RWPE2 (cell line): ENCODE data around the gene PPFIA4.

Experiments
- ATAC-seq: fragments of 200-7000 bp; cut with Tn5 transposase; 3 replicates; pipeline ENCODE4 v1.9.1; 2021; ENCODE audit warnings: low read depth
- DNase-seq: peaks from one replicate; pipeline ENCODE4 v3.0.0-alpha.2; 2020; ENCODE audit warnings: low spot score
- H3K27ac ChIP-seq: fragments of 450-650 bp; 2 replicates; pipeline ENCODE4 v1.5.1; 2017; ENCODE audit warnings: mild to moderate bottlenecking; ENCODE audit not compliant: poor library complexity, severe bottlenecking
- H3K27me3 ChIP-seq: fragments of 250-450 bp; sonication (Bioruptor Pico); 2 replicates; pipeline ENCODE4 v1.5.1; 2021; ENCODE audit warnings: mild to moderate bottlenecking, moderate library complexity; ENCODE audit not compliant: insufficient read depth, poor library complexity, severe bottlenecking
- H3K36me3 ChIP-seq: fragments of 250-450 bp; sonication (Bioruptor Pico); 2 replicates; pipeline ENCODE4 v1.5.1; 2020; ENCODE audit warnings: low read depth, mild to moderate bottlenecking, moderate library complexity
- H3K4me1 ChIP-seq: fragments of 250-450 bp; sonication (Bioruptor Pico); 2 replicates; pipeline ENCODE4 v1.5.1; 2021; ENCODE audit warnings: mild to moderate bottlenecking, moderate library complexity; ENCODE audit not compliant: insufficient read depth, poor library complexity, severe bottlenecking
- H3K4me3 ChIP-seq: fragments of 250-450 bp; sonication (Bioruptor Pico); 2 replicates; pipeline ENCODE4 v1.5.1; 2021; ENCODE audit warnings: mild to moderate bottlenecking, moderate library complexity; ENCODE audit not compliant: severe bottlenecking
- H3K9me3 ChIP-seq: fragments of 250-450 bp; sonication (Bioruptor Pico); 2 replicates; pipeline ENCODE4 v1.5.1; 2021; ENCODE audit warnings: mild to moderate bottlenecking, moderate library complexity; ENCODE audit not compliant: severe bottlenecking
- TF ChIP-seq, protein P1 (sequence below): fragments of 450-650 bp; IDR thresholded peaks from one replicate; pipeline ENCODE4 v1.5.1; 2017; ENCODE audit warnings: mild to moderate bottlenecking, moderate library complexity; ENCODE audit not compliant: poor library complexity, severe bottlenecking

The PPFIA4 gene

DNA sequence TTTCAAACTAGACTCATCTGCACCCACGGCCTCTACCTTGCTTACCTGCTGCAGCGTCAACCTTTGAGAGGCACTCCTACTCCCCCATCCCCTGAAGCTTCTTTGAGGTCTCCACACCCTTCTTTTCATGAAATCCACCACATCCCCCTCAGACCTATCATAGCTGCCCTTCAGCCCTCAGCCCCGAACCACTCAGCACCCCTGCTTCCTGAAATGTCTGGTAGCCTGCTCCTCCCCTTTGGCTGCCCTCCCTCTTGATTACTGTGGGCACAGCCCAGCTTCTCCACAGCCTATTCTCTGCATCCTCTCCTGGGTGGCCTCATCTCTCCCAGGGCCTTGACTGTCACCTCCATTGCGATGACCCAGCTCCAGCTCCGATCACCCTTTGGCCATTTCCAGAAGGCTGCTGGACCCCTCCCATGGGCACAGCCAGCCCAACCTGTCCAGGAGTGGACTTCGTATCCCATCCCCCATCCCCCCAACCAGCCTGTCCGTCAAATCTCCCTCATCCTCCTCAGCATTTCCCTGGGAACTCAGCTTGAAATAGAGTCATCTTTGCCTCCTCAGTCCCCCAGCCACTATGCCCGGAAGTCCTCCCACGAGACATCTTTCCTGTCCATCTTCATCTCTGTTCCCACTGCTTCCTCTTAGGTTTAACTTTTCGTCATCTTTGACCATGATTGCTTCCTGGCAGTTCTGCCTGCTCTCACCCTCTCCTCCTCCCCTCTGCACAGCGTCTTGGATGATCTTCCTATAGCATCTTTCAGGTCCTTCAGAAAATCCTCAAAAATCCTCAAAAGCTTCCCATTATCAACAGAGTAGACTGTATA lies 95.1 kb downstream of the PPFIA4 start:
- H3K36me3 ChIP-seq, result no peaks in the 10 kb centered on the region
- peaks cover 4% of the 10 kb centered on the region for H3K27me3 ChIP-seq
- TF ChIP-seq, protein P1, sequence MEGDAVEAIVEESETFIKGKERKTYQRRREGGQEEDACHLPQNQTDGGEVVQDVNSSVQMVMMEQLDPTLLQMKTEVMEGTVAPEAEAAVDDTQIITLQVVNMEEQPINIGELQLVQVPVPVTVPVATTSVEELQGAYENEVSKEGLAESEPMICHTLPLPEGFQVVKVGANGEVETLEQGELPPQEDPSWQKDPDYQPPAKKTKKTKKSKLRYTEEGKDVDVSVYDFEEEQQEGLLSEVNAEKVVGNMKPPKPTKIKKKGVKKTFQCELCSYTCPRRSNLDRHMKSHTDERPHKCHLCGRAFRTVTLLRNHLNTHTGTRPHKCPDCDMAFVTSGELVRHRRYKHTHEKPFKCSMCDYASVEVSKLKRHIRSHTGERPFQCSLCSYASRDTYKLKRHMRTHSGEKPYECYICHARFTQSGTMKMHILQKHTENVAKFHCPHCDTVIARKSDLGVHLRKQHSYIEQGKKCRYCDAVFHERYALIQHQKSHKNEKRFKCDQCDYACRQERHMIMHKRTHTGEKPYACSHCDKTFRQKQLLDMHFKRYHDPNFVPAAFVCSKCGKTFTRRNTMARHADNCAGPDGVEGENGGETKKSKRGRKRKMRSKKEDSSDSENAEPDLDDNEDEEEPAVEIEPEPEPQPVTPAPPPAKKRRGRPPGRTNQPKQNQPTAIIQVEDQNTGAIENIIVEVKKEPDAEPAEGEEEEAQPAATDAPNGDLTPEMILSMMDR, result no peak
- no peak overlapping the region for H3K27ac ChIP-seq
- no peaks in the 10 kb centered on the region for H3K4me1 ChIP-seq
- no peak for DNase-seq
- H3K4me3 ChIP-seq, result no peak overlapping the region
- ATAC-seq, result no peak
- H3K9me3 ChIP-seq, result no peaks in the 10 kb centered on the region

DNA sequence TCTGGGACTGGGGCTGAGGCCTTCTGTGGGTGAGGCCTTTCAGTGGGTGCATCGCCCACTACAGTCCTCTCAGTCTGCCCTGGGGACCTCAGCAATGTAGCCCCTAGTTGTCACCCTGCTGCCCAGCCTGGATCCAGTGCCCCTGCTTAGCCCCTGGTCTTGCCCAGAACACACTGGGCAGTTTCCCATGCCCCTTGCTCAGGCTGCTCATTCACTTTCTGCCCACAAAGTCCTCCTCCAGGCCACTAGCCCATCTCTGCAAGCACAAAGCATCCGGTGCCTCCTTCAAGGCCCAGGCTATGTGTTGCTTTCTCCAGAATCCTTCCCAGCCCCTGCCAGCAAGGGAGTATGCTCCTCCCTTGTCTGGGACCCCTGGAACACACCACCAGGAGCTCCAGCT lies 95.9 kb downstream of the PPFIA4 start:
- peaks cover 3% of the 10 kb centered on the region for H3K4me1 ChIP-seq
- H3K4me3 ChIP-seq, result no peak overlapping the region

DNA sequence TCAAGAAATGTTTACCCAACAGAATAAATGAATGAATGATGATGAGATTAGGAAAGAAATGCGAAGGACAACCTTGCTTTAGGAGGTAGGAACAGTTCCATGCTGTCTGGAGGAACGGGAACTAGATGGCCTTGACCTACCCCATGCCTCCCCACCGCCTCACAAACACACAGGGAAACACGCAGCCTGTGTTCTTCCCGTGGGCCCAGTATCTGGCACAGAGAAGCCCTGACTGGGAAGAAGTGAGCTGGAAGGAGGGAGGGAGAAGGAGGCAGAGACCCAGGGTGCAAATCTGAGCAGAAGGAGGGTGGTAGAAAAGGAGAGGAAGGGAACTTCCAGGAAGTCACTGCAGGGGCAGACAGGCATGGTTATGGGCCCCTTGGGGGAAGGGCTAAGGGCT lies 97.7 kb downstream of the PPFIA4 start:
- H3K27me3 ChIP-seq, result no peaks in the 10 kb centered on the region

More for the DNA sequence above, 95.9 kb downstream of the PPFIA4 start:
- no peak overlapping the region for H3K27ac ChIP-seq
- TF ChIP-seq, protein P1, result no peak
- peaks cover 4% of the 10 kb centered on the region for H3K27me3 ChIP-seq
- DNase-seq (no peak), ATAC-seq (no peak)
- no peaks in the 10 kb centered on the region for H3K36me3 ChIP-seq
- no peaks in the 10 kb centered on the region for H3K9me3 ChIP-seq

DNA sequence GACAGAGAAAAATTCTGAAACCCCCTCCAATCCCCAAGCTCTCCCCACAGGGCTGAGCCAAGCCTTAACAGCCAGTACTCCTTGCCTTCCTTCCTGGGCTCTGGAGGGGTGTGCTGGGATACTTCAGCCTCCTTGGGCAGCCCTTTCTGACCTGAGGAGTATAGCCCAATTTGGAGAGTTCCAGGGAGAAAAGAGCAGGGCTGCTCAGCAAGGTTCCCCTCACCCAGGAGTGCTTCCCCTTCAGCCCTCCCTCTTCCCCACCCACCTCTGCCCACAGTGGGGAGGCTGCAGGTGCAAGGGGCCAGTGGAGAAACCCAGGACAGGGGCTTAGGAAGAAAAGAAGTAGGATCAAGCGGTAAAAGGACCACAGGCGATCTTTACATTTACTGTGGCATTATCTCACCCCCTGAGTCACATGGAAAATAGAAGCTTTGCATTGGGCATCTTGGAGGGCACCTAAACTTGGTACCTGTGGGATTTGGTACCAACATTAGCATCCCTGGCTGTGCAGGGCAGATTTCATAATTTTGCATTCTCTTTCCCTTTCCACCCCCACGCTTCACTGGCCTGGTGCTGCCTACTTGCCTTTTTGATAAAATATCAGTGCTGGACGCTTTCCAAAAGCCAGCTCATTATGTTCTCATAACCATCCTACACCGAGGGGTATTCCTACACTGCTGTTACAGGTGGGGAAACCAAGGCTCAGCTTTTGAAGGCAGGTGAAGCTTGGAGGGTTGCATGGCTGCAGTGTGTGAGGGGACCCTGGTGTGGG lies 98.4 kb downstream of the PPFIA4 start:
- ATAC-seq (peak; percentile 30; the same call in 1 of the 3 replicates), DNase-seq (no peak)
- TF ChIP-seq, protein P1, result no peak
- H3K4me3 ChIP-seq, result no peak overlapping the region
- H3K36me3 ChIP-seq, result no peaks in the 10 kb centered on the region
- H3K9me3 ChIP-seq, result no peaks in the 10 kb centered on the region
- no peak overlapping the region for H3K27ac ChIP-seq
- peaks cover 4% of the 10 kb centered on the region for H3K4me1 ChIP-seq
- H3K27me3 ChIP-seq, result no peaks in the 10 kb centered on the region

More for the DNA sequence above, 97.7 kb downstream of the PPFIA4 start:
- no peak overlapping the region for H3K4me3 ChIP-seq
- H3K27ac ChIP-seq, result no peak overlapping the region
- H3K9me3 ChIP-seq, result no peaks in the 10 kb centered on the region
- ATAC-seq, result no peak
- peaks cover 4% of the 10 kb centered on the region for H3K4me1 ChIP-seq
- TF ChIP-seq, protein P1, result no peak
- DNase-seq, result no peak
- H3K36me3 ChIP-seq, result no peaks in the 10 kb centered on the region
